ENCODE data around the gene HDLBP. TPM values are rescaled to one million over a fixed set of nuclear protein-coding genes. Genes with fewer than 3 reads are reported as not detected.

The HDLBP gene
- total RNA-seq, 2 experiments from 2014 or later, result 259 to 266 TPM

DNA sequence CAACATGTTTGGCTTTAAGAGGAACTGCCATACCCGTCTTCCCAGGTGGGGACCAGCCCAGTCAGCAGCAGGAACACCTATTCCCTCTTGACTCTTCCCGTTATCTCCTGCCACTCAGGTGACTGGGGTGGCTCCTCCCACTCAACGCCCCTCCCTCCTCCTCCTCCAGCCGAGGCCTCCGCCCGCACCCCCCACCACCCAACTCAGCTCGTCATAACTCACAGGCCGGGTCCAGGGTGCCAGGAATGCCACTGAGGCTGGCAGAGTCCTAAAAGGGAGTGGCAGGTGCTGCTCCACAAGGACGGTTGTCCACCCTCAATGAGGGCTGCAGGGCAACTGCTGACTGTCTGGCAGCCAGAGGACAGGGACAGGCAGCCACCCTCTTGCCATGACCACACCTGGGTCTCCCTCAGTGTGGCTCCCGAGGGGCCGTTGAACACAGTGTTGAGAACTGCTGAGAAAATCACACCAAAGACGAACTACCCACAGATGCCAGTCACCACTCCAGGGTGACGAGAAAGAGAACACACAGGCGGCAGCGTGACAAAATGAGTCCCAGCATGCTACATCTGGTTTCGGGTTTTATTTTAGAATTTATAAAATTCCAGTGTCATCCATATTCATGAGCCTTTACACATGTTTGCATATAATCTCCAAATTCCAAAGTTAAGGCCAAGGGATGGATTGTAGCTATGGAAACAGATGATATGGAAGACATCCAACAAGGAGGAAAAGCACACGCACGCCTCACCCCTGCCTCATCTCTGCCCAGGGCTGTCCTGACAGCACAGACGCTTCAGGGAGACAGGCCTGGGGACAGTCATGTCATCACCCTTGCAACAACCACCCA, 88.5 kb downstream of the HDLBP start:
- intact Hi-C loops (cut with micrococcal nuclease), result no loop called here
- POLR2A ChIA-PET, result interaction anchor here (0.9 kb wide), 1 partner anchor 23 kb away, joined by 3 read pairs; no protein-coding TSS in a partner anchor
- Mint-ChIP-seq H3K27me3 (no peaks in the 10 kb centered on the region), H3K27ac (no peak overlapping the region), H3K36me3 (ENCODE audit: low read depth) (peaks cover 42% of the 10 kb centered on the region), H3K4me3 (no peak overlapping the region), H3K9me3 (no peaks in the 10 kb centered on the region), H3K4me1 (ENCODE audit: low read depth) (peaks cover 5% of the 10 kb centered on the region)
- TF ChIP-seq, protein P1, sequence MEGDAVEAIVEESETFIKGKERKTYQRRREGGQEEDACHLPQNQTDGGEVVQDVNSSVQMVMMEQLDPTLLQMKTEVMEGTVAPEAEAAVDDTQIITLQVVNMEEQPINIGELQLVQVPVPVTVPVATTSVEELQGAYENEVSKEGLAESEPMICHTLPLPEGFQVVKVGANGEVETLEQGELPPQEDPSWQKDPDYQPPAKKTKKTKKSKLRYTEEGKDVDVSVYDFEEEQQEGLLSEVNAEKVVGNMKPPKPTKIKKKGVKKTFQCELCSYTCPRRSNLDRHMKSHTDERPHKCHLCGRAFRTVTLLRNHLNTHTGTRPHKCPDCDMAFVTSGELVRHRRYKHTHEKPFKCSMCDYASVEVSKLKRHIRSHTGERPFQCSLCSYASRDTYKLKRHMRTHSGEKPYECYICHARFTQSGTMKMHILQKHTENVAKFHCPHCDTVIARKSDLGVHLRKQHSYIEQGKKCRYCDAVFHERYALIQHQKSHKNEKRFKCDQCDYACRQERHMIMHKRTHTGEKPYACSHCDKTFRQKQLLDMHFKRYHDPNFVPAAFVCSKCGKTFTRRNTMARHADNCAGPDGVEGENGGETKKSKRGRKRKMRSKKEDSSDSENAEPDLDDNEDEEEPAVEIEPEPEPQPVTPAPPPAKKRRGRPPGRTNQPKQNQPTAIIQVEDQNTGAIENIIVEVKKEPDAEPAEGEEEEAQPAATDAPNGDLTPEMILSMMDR (IDR thresholded peaks at IDR 0.05), result no peak
- CTCF ChIA-PET, result no interaction called here
- no peak for DNase-seq
- no peak for ATAC-seq

DNA sequence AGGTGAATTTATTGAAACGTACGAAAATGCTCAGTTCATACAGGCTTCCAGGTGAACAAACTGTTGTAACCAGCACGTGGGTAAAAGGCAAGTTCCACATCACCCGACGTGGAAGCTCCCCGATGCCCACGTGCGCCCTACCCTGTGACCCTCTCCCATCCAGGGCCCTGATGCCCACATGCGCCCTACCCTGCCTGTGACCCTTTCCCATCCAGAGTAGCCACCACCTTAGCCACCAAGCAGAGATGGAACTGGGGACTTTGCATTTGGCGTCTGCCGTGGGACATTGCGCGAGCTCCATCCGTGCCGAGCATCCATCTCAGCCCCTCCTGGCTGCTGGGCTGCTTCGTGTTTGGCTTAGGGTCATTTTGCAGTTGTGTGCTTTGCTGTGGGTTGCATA, 89.5 kb downstream of the HDLBP start:
- Mint-ChIP-seq H3K27me3 (no peaks in the 10 kb centered on the region), H3K36me3 (ENCODE audit: low read depth) (peaks cover 34% of the 10 kb centered on the region), H3K27ac (no peak overlapping the region), H3K4me3 (no peak overlapping the region), H3K4me1 (ENCODE audit: low read depth) (peaks cover 5% of the 10 kb centered on the region), H3K9me3 (no peaks in the 10 kb centered on the region)
- POLR2A ChIA-PET, result interaction anchor here (1.1 kb wide), 1 partner anchor 27 kb away, joined by 3 read pairs; no protein-coding TSS in a partner anchor
- TF ChIP-seq, protein P1 (IDR thresholded peaks at IDR 0.05), result no peak
- intact Hi-C loops (cut with micrococcal nuclease), result no loop called here
- DNase-seq (no peak), ATAC-seq (no peak)
- CTCF ChIA-PET, result no interaction called here

DNA sequence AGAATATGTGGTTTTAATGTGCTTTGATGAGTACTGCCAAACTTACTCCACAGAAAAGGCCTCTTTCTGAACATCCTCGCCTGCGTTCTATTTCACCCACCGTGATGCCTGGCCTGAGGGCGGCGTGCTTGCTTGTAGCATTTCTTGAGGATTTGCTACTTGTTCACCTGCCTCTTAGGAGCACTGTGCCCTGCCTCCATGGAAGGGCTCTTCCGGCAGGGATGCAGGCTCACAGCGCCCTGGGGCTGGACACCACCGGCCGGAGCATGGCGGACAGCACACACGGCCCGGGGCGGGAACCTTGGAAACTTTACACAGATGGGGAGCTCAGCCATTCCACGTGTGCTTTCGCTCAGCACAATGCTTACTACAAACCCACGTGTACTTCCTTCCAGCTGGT, 89.9 kb downstream of the HDLBP start:
- ChIA-PET CTCF (no interaction called here), POLR2A (interaction anchor here (1.1 kb wide), 1 partner anchor 27 kb away, joined by 3 read pairs; no protein-coding TSS in a partner anchor)
- H3K27me3 Mint-ChIP-seq, result no peaks in the 10 kb centered on the region
- H3K27ac Mint-ChIP-seq, result no peak overlapping the region
- H3K4me3 Mint-ChIP-seq, result no peak overlapping the region
- peaks cover 5% of the 10 kb centered on the region for H3K4me1 Mint-ChIP-seq (ENCODE audit: low read depth)
- H3K9me3 Mint-ChIP-seq, result no peaks in the 10 kb centered on the region
- ATAC-seq, result no peak
- DNase-seq, result no peak
- peaks cover 33% of the 10 kb centered on the region for H3K36me3 Mint-ChIP-seq (ENCODE audit: low read depth)
- TF ChIP-seq, protein P1 (IDR thresholded peaks at IDR 0.05), result no peak
- intact Hi-C loops (cut with micrococcal nuclease), result no loop called here

DNA sequence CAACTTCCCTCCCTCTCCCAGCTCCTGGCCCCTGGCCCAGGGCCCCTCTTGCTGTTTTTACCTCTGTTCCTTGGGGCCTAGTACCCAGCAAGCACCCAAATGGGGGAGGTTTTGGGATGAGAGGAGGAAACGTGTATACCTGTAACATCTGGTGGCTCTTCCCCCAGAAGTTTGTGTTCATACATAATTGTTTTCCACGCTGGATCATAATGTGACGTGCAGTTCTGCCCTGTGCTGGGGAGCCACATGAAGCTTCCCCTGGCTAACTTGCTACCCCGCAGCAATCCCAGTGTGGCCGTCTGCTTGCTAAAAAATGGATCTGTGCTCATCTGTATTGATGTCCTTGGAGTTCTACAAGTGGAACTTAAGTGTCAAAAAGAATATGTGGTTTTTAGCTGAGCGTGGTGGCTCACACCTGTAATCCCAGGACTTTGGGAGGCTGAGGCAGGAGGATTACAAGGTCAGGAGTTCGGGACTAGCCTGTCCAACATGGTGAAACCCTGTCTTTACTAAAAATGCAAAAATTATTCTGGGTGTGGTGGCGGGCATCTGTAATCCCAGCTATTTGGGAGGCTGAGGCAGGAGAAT, 90.5 kb downstream of the HDLBP start:
- Mint-ChIP-seq H3K4me3 (no peak overlapping the region), H3K27me3 (peaks cover 1% of the 10 kb centered on the region), H3K27ac (no peak overlapping the region), H3K9me3 (no peaks in the 10 kb centered on the region), H3K36me3 (ENCODE audit: low read depth) (peaks cover 28% of the 10 kb centered on the region), H3K4me1 (ENCODE audit: low read depth) (peaks cover 5% of the 10 kb centered on the region)
- ChIA-PET CTCF (no interaction called here), POLR2A (interaction anchor here (1.1 kb wide), 1 partner anchor 28 kb away, joined by 3 read pairs; no protein-coding TSS in a partner anchor)
- TF ChIP-seq, protein P1 (IDR thresholded peaks at IDR 0.05), result no peak
- DNase-seq (no peak), ATAC-seq (no peak)
- intact Hi-C loops (cut with micrococcal nuclease), result no loop called here

Data from activated CD8-positive, alpha-beta T cell treated with anti-CD3 and anti-CD28 coated beads for 36 hours (primary cell).